ENCODE measurements around the gene KIF20A. TPM values are rescaled to one million over a fixed set of nuclear protein-coding genes. Genes with fewer than 3 reads are reported as not detected.

The KIF20A gene
- 0.69 TPM for total RNA-seq
- long read RNA-seq, partial matches to known transcripts: 0 of 3 reads
- long read RNA-seq, other reads (novel, unspliced or antisense): 0 of 3 reads

DNA sequence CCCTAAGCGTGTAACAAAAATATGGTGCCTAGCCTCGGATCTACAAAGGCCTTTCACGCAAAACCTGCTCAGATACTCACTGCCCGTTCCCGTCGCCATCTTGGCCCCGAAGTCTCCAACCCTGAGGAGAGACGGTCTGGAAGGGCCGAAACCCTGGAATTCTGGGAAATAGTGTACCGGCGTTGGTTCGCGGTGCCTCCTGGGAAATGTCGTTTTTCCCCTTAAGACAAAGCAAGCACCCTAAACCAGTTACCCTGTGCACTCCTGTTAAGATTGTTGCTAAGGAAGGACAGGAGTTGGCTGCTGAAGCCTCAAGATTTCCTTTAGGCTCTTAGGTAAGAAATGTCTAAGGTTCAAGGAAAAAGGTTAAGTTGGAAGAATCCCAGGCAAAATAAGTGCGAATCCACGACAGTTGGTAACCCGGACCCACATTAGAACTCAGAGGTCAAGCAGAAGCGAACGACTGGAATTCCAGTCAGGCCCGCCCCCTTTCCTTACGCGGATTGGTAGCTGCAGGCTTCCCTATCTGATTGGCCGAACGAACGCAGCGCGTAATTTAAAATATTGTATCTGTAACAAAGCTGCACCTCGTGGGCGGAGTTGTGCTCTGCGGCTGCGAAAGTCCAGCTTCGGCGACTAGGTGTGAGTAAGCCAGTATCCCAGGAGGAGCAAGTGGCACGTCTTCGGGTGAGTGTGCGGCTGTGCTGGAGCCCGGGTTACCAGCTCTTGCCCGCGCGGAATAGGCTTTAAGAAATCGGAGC, at the start of gene KIF20A, which contains the start of gene BRD8:
KIF20A (plus strand) TSS at position 597 of the 761 bp plus-strand sequence. CDS start 569 bp downstream, outside the sequence.
BRD8 (minus strand) TSS at position 115 of the 761 bp plus-strand sequence; CDS start at position 99, 16 bp downstream.
- intact Hi-C loops (cut with DNase I): no loop called here
- Histone ChIP-seq H3K27ac (peak within 1 kb of the TSS; percentile 69), H3K4me1 (peaks cover 16% of the 10 kb centered on the region), H3K36me3 (peaks cover 31% of the 10 kb centered on the region), H3K9me3 (no peaks in the 10 kb centered on the region), H3K4me3 (peak within 1 kb of the TSS; percentile 67), H3K27me3 (no peaks in the 10 kb centered on the region)
- TF ChIP-seq, protein P1, sequence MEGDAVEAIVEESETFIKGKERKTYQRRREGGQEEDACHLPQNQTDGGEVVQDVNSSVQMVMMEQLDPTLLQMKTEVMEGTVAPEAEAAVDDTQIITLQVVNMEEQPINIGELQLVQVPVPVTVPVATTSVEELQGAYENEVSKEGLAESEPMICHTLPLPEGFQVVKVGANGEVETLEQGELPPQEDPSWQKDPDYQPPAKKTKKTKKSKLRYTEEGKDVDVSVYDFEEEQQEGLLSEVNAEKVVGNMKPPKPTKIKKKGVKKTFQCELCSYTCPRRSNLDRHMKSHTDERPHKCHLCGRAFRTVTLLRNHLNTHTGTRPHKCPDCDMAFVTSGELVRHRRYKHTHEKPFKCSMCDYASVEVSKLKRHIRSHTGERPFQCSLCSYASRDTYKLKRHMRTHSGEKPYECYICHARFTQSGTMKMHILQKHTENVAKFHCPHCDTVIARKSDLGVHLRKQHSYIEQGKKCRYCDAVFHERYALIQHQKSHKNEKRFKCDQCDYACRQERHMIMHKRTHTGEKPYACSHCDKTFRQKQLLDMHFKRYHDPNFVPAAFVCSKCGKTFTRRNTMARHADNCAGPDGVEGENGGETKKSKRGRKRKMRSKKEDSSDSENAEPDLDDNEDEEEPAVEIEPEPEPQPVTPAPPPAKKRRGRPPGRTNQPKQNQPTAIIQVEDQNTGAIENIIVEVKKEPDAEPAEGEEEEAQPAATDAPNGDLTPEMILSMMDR (IDR thresholded peaks at IDR 0.05): no peak
- DNase-seq: peak; percentile 95
- ATAC-seq: peak; percentile 97

DNA sequence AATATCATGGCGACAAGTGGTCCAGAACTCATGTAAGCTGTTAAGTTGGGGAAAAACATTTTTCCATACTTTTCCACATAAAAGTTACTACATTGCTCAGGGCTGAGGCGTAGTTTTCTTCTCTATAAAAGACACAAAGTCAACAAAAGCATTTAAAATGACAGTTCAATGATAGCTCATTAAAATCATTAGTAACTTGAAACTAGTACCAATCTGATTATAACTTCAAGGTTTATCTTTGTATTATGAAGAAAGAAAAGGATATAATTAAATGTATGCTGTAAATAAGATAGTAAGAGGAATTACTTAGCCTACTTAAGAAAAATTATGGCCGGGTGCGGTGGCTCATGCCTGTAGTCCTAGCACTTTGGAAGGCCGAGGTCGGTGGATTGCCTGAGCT, 49.6 kb upstream of the KIF20A start:
- TF ChIP-seq, protein P1 (IDR thresholded peaks at IDR 0.05): no peak
- DNase-seq (no peak), ATAC-seq (no peak)
- no peaks in the 10 kb centered on the region for H3K27me3 ChIP-seq
- intact Hi-C loops (cut with DNase I): no loop called here
- H3K27ac ChIP-seq: no peak overlapping the region
- H3K4me3 ChIP-seq: no peak overlapping the region
- H3K36me3 ChIP-seq: no peaks in the 10 kb centered on the region
- H3K9me3 ChIP-seq: no peaks in the 10 kb centered on the region
- no peaks in the 10 kb centered on the region for H3K4me1 ChIP-seq

DNA sequence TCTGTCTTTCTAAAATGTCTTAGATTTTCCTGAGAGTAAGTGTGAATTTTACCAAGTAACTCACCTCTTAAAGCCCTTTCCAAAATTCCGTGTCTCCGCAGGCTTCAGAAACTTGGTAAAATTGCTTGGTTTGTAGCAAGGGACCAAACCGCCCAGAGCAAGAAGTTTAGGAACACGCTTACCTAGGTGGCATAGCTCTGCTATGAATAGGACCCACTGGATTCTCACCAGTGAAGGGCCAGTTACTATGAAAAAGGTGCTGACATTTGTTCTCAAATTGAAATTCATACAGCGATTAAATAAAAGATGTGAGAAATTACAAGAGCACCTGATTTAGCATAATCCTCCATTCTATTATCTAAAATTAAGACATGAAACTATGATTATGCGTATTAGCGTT, 46.4 kb upstream of the KIF20A start:
- no peaks in the 10 kb centered on the region for H3K27me3 ChIP-seq
- H3K4me3 ChIP-seq: no peak overlapping the region
- TF ChIP-seq, protein P1 (IDR thresholded peaks at IDR 0.05): no peak
- no peaks in the 10 kb centered on the region for H3K36me3 ChIP-seq
- no peak for ATAC-seq
- H3K27ac ChIP-seq: no peak overlapping the region
- H3K4me1 ChIP-seq: no peaks in the 10 kb centered on the region
- DNase-seq: no peak
- intact Hi-C loops (cut with DNase I): loop anchor here (10.0 kb wide), 1 partner anchor 48 kb away; the partner anchor contains the start of gene WNT8A
- H3K9me3 ChIP-seq: no peaks in the 10 kb centered on the region

DNA sequence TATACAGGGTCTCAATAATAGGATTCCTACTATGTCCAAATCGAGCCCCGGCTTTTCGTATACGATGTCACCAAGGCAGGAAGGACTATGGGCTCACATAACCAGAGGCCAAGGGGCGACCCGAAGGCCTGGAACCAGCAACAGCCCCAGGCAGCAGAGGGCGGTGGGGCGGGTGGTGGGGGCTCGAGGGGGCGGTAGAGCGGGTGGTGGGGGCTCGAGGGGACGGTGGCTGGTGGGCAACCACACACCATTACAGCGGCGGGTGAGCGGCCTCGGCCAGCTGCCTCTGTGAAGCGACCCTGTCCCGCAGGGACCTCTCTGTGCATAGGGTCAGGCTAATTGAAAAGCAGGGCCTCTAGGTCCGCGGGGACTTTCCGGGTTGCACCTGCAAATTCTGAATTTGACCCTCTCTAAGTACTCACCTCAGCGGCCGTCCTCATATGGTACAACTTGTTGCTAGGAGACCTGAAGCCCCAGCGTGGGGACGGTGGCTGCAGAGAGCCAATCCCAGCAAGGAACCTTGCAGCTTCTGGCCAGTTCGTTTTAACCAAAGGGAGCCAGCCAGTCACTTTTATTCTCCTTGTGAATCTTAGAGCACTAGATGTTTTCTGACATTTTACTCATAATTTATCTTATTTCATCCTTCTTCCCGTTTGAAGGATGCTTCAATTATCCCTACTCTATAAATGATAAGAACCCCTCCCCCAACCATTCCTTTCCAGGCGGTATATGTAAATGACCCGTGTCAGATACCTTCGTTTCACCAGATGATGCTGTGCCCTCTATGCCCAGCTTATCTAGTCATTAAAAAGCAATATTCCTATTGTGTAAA, 39.7 kb upstream of the KIF20A start, which contains the start of gene NME5:
NME5 (minus strand) TSS at position 480 of the 832 bp plus-strand sequence. CDS start 648 bp downstream, outside the sequence.
- ATAC-seq (peak; percentile 95), DNase-seq (peak; percentile 84)
- no peak within 1 kb of the TSS for H3K27ac ChIP-seq
- H3K9me3 ChIP-seq: no peaks in the 10 kb centered on the region
- peak within 1 kb of the TSS; percentile 62 for H3K4me3 ChIP-seq
- H3K27me3 ChIP-seq: no peaks in the 10 kb centered on the region
- H3K4me1 ChIP-seq: peaks cover 4% of the 10 kb centered on the region
- TF ChIP-seq, protein P1 (IDR thresholded peaks at IDR 0.05): no peak
- no peaks in the 10 kb centered on the region for H3K36me3 ChIP-seq
- intact Hi-C loops (cut with DNase I): loop anchor here (10.0 kb wide), 1 partner anchor 54 kb away; the partner anchor contains the start of gene WNT8A

DNA sequence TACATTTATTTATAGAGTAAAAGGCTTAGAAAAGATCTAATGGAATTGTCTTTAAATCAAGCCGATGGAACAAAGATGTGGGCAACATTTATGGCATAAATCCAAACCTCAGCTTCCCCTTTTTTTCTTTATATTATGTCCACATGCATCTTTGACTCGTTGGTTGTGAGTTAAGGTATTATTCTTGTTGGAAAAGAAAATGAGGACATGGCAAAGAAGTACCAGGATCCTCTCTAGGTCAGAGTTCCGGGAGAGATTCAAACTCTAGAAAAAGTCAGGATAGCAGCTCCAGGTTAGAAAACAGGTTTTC, 39.2 kb upstream of the KIF20A start:
- Histone ChIP-seq H3K27ac (no peak overlapping the region), H3K27me3 (no peaks in the 10 kb centered on the region), H3K4me1 (peaks cover 4% of the 10 kb centered on the region), H3K9me3 (no peaks in the 10 kb centered on the region), H3K4me3 (peak overlapping the region; percentile 62), H3K36me3 (no peaks in the 10 kb centered on the region)
- no peak for ATAC-seq
- no peak for DNase-seq
- TF ChIP-seq, protein P1 (IDR thresholded peaks at IDR 0.05): no peak
- intact Hi-C loops (cut with DNase I): loop anchor here (10.0 kb wide), 1 partner anchor 55 kb away; the partner anchor contains the start of gene WNT8A
